Measurements from ENCODE around the gene BMP8B. TPM values are rescaled to one million over a fixed set of nuclear protein-coding genes. Genes with fewer than 3 reads are reported as not detected.

BMP8B gene
- total RNA-seq, 1 donor from 2014 or later, result 0.33 TPM

DNA sequence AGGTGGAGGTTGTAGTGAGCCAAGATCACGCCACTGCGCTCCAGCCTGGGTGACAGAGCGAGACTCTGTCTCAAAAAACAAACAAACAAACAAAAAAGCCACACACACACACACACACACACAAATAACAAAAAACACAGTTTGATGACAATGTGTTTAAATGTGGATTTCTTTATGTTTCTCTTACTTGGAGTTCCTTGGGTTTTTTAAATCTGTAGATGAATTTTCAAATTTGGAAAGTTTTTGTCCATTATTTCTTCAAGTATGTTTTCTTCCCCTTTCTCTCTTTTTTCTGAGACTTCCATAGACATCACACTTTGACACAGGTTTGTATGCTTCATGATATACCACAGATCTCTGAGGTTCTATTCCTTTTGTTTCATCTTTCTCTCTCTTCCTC is 62.1 kb downstream of the BMP8B start:
- intact Hi-C loops (cut with micrococcal nuclease), result no loop called here
- Histone ChIP-seq H3K4me3 (no peak overlapping the region), H3K27me3 (ENCODE audit: low read depth) (peaks cover 75% of the 10 kb centered on the region), H3K27ac (replicated peaks) (no peak overlapping the region), H3K4me1 (no peaks in the 10 kb centered on the region), H3K9me3 (replicated peaks) (no peaks in the 10 kb centered on the region), H3K36me3 (no peaks in the 10 kb centered on the region)
- TF ChIP-seq, protein P1, sequence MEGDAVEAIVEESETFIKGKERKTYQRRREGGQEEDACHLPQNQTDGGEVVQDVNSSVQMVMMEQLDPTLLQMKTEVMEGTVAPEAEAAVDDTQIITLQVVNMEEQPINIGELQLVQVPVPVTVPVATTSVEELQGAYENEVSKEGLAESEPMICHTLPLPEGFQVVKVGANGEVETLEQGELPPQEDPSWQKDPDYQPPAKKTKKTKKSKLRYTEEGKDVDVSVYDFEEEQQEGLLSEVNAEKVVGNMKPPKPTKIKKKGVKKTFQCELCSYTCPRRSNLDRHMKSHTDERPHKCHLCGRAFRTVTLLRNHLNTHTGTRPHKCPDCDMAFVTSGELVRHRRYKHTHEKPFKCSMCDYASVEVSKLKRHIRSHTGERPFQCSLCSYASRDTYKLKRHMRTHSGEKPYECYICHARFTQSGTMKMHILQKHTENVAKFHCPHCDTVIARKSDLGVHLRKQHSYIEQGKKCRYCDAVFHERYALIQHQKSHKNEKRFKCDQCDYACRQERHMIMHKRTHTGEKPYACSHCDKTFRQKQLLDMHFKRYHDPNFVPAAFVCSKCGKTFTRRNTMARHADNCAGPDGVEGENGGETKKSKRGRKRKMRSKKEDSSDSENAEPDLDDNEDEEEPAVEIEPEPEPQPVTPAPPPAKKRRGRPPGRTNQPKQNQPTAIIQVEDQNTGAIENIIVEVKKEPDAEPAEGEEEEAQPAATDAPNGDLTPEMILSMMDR (IDR thresholded peaks at IDR 0.05; ENCODE audit: borderline replicate concordance), result no peak
- no peak for DNase-seq

DNA sequence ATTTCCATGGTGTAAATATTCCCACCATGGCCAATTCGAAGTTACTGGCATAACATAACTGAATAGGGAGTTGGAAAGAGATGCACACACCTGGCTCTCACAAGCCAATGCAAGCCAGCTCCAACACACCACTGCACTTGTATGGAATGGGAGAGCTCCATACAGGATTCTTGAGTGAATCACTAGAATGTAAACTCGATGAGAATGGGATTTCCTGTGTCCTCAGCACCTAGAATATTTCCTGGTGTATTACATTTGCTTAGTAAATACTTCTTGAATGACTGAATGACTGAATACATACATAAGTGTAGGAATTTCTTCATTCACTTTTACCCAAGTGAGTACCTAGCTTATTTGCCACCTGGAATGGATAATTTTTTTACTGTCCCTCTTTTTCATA is 66.2 kb downstream of the BMP8B start:
- TF ChIP-seq, protein P1 (IDR thresholded peaks at IDR 0.05; ENCODE audit: borderline replicate concordance), result no peak
- intact Hi-C loops (cut with micrococcal nuclease), result loop anchor here (5.0 kb wide), 1 partner anchor 115 kb away; no protein-coding TSS in a partner anchor

DNA sequence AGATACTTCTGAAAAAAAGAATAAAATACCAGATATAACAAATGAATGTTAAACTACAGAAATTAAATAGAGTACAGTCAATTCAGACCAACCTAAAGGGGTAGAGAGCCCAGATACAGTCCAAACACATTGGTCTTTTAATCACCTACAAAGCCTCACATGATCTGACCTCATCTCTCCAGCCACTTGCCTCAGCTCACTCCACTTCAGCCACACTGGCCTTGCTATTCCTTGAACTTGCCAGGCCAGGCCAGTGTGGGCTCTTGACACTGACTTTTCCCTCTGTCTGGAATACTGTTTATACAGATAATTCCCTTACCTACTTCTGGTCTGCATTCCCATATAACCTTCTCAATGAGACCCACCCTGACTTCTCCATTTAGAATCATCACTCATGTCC is 67.0 kb downstream of the BMP8B start:
- TF ChIP-seq, protein P1 (IDR thresholded peaks at IDR 0.05; ENCODE audit: borderline replicate concordance), result no peak
- intact Hi-C loops (cut with micrococcal nuclease), result loop anchor here (5.0 kb wide), 1 partner anchor 114 kb away; no protein-coding TSS in a partner anchor
- no peak for DNase-seq
- peaks cover 45% of the 10 kb centered on the region for H3K27me3 ChIP-seq (ENCODE audit: low read depth)
- no peak overlapping the region for H3K27ac ChIP-seq (replicated peaks)
- no peak overlapping the region for H3K4me3 ChIP-seq
- H3K9me3 ChIP-seq (replicated peaks), result no peaks in the 10 kb centered on the region
- H3K4me1 ChIP-seq, result peaks cover 4% of the 10 kb centered on the region
- H3K36me3 ChIP-seq, result no peaks in the 10 kb centered on the region

More for the DNA sequence above, 66.2 kb downstream of the BMP8B start:
- Histone ChIP-seq H3K36me3 (no peaks in the 10 kb centered on the region), H3K9me3 (replicated peaks) (no peaks in the 10 kb centered on the region), H3K27ac (replicated peaks) (no peak overlapping the region), H3K4me3 (no peak overlapping the region), H3K27me3 (ENCODE audit: low read depth) (peaks cover 45% of the 10 kb centered on the region), H3K4me1 (peaks cover 4% of the 10 kb centered on the region)
- no peak for DNase-seq

DNA sequence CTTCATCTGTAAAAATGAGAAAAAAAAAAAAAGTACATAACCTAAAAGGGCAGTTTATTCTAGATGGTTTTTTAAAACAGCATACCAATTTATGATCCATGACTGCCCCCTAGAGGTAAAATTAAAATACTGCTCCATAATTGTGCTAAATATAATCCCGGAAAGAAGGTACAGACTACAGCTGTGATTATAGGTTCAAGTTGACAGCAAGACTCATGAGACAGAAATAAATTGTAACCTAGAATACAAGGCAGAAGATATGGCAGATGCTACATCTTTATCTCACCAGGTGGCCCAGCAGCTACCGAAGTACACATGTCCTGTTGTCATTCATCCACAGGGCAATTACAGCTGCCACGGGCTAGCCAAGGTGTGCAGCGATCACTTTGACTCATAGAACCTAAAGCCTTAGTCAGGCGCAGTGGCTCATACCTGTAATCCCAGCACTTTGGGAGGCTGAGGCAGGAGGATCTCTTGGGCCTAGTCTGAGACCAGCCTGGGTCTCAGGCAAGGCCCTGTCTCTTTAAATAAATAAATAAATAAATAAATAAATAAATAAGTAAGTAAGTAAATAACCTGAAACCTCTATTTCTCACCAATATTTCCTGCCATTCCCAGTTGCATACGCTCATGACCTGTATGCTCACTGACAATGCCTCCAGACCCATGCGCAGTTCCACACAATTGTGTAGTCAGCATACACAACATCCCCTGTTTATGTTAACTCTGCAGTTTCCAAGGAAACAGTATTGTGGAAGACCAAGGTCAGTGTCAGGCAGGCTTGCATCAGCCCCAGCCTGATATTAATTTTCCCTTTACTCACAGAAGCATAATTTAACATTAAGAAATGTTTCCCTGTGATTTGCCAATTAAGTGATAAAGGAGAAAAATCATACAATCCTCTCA is 68.3 kb downstream of the BMP8B start:
- TF ChIP-seq, protein P1 (IDR thresholded peaks at IDR 0.05; ENCODE audit: borderline replicate concordance), result peak; percentile 80
- Histone ChIP-seq H3K4me1 (peaks cover 4% of the 10 kb centered on the region), H3K27ac (replicated peaks) (no peak overlapping the region), H3K36me3 (no peaks in the 10 kb centered on the region), H3K4me3 (no peak overlapping the region), H3K9me3 (replicated peaks) (no peaks in the 10 kb centered on the region), H3K27me3 (ENCODE audit: low read depth) (peaks cover 45% of the 10 kb centered on the region)
- intact Hi-C loops (cut with micrococcal nuclease), result loop anchor here (5.0 kb wide), 1 partner anchor 113 kb away; no protein-coding TSS in a partner anchor
- DNase-seq, result no peak

DNA sequence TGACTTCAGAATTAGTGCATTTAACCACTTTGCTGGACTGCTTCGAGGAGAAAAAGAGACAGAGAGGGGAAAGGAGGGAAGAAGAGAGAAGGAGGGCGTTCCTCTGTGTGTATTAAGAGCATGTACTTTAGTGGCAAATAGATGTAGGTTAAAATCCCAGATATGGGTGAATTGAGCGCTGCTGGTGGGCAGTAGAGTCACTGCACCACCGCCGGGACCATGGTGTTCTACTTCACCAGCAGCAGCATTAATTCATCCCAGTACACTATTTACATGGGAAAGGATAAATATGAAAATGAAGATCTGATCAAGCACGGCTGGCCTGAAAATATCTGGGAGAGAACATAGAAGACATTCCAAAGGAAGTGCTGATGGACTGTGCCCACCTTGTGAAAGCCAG is 70.9 kb downstream of the BMP8B start:
- H3K4me3 ChIP-seq, result no peak overlapping the region
- H3K4me1 ChIP-seq, result peaks cover 4% of the 10 kb centered on the region
- H3K27ac ChIP-seq (replicated peaks), result no peak overlapping the region
- peaks cover 45% of the 10 kb centered on the region for H3K27me3 ChIP-seq (ENCODE audit: low read depth)
- TF ChIP-seq, protein P1 (IDR thresholded peaks at IDR 0.05; ENCODE audit: borderline replicate concordance), result no peak
- H3K9me3 ChIP-seq (replicated peaks), result no peaks in the 10 kb centered on the region
- DNase-seq, result no peak
- no peaks in the 10 kb centered on the region for H3K36me3 ChIP-seq
- intact Hi-C loops (cut with micrococcal nuclease), result no loop called here

Measured in left ventricle myocardium inferior (tissue), 1 donor.